GM21717 (cell line): ENCODE measurements around the gene PDE11A.
A peak's percentile ranks its signal among the peaks of the same experiment; 100 is the strongest.

Experiments
- ATAC-seq: cut with Tn5 transposase; IDR thresholded peaks from one replicate; pipeline ENCODE4 v1.9.1; 2021; ENCODE audit warnings: mild to moderate bottlenecking, moderate library complexity; ENCODE audit not compliant: unreplicated experiment

The PDE11A gene

GRCh38 chr2:177772529-177772928 lies 300.0 kb downstream of the PDE11A start:
- ATAC-seq, result no peak

- no peak for ATAC-seq
Measured at GRCh38 chr2:177771191-177771590, 301.4 kb downstream of the PDE11A start.

- ATAC-seq, result no peak
Measured at GRCh38 chr2:177767768-177768167, 304.8 kb downstream of the PDE11A start.

DNA sequence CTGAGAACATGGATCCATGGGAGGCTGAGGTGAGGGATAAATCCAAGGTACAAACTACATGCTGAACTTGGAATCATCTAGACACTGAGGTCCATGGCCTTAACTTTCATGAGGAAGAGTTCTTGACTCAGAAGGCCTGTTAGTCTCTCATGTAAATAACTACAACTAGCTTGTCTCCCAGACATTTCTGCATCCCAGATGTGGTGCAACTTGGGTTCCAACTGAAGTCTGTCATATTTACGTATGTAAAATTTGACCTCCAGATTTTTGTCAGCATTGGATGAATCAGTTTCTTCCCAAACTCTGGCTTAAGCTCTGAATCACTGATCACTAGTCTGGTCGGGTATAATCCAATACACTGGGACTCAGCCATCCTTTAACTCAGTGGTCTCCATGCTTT lies 306.9 kb downstream of the PDE11A start:
- ATAC-seq, result no peak

- ATAC-seq, result peak; percentile 98
Measured at GRCh38 chr2:177763531-177764265, 308.9 kb downstream of the PDE11A start.

DNA sequence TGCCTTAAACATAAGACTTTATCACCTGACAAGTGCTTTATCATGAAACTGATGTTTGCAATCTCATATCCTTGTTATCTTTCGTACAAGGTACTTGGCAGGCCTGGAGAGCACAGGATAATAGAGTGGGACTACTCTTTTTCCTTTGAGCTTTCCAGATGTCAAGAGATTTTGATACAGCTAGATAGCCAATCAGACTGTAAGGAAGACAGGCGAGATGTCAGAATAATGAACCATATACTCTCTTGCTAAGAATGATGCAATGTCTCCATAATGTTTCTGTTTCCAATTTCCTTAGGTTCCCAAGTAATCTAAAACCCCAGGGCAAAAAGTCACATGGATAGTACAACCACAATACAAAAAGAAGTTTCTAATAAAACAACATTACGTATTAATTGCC lies 313.1 kb downstream of the PDE11A start:
- no peak for ATAC-seq

DNA sequence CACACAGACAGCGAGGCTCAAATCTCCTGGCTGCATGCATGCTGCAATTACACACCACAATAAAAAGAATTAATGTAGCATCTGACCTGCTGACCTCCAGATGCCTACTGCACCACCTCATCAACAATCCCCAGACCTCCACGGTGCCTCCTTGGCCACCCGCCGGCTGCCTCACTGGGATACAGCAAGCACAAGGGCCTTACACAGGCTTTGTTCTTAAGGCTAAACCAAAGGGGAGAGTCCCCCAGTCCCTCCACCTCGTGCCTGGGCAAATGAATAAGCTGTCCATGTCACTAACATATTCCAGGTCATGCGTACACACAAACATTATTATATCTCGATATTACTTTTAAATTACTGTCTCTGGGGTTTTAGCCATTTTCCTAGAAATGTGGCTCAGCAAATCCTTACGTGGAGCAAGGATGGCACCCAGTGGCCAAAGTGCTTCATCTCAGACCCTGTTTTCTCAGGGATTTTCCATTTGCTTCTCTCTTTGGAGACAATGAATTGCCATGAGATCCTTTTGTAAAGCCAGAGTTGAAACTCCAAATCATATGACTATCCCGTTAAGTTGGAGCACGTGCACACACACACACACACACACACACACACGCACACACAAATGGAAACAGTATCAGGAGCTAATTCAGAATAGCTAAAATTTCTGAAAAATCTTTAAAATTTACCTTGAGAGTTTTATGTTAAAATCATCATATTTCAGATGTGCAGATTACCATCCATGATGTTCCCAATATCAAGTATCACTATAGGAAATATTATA lies 313.8 kb downstream of the PDE11A start:
- ATAC-seq, result no peak

DNA sequence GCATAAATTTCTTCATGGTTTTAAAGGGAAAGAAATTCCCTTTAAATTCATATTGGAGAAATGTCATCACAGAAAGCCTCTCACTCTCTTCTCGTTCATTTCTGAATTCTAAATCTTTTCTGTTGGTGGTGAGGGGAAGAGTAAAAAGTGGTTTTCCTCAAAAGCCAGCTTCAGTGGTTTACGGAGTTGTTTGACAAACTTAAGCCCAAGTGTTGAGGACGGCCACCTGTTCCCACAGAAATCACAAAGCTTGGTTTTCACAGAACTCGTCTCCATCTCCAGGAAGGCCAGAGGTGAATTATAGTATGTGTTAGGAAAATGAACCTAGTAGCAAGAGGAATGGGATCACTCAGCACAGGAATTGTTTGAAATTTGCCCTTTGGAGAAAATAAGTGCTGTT lies 316.2 kb downstream of the PDE11A start:
- ATAC-seq, result no peak

GRCh38 chr2:177754492-177754873 lies 318.1 kb downstream of the PDE11A start:
- no peak for ATAC-seq

DNA sequence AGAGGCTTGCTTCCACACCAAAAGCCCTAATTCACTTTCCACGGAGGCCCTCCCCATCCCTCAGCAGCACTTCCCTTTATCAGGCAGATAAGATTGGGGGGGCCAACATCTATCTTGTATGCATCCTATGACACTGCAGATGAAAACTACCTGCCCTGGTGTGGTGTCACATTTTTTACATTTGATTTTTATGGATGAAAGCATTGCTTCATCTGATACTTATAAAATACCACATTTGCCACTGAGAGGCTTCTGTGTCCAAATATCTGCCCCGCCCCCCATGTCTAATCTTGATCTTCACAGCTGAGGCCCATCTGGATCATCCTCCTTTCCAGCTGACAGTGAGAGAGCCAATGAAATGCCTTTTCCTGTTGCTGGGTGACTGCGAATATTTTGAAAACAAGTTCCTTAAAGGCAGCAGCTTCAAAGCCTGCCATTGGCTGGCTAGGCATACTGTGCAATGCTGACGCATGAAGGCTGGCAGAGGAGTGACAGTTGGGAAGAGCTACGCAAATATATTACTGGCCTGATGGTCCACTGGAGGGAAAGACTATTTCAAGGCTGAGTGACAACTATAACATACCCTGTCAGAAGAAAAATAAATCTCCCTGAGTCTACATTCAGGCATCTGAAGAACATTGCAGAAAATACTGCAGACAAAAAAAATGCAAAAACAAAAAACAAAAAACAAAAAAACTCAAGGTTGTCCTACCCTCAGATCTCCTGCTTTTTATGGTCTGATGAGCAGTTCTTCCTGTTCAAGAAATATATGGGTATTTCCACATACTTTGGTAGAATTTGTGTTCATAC lies 318.7 kb downstream of the PDE11A start:
- no peak for ATAC-seq

- ATAC-seq, result no peak
Measured at GRCh38 chr2:177748360-177748759, 324.2 kb downstream of the PDE11A start.

DNA sequence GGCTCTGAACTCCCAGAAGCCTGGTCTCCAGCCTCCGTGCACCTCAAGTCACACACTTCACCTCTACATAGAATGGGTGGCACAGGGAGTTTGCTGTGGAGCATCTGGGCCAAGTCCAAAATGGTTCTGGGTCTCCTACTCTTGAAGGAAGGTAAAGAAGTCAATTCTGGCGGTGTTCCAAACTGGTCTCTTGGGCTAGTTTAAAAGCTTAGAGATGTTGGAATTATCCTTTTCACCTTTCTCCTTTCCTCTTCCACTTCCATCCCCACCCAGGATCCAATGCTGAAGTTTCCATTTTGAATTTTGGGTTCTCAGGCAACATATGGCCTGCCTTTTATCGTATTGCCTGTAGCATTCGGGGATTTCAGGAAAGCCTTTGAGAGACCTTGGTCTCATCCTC lies 325.2 kb downstream of the PDE11A start:
- ATAC-seq, result no peak

DNA sequence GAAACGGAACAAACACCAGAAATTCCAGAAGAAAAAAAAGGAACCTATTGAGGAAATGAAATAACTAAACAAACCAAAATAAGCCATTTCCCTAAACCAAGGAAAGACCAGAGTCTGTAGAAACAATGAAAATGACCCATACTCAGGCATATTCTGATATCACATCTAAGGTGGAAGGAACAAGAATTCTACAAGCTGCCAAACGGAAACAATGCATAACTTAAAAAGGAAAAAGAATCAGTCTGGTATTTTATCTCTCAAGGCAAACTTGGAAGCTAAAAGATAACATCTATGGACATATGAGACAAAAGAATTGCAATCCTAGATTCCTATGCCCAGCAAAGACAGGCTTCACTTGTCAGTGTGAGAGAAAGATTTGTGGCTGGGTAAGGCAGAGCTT lies 326.2 kb downstream of the PDE11A start:
- no peak for ATAC-seq

GRCh38 chr2:177745531-177745930 lies 327.0 kb downstream of the PDE11A start:
- no peak for ATAC-seq

- ATAC-seq, result no peak
Measured at GRCh38 chr2:177742851-177743250, 329.7 kb downstream of the PDE11A start.

DNA sequence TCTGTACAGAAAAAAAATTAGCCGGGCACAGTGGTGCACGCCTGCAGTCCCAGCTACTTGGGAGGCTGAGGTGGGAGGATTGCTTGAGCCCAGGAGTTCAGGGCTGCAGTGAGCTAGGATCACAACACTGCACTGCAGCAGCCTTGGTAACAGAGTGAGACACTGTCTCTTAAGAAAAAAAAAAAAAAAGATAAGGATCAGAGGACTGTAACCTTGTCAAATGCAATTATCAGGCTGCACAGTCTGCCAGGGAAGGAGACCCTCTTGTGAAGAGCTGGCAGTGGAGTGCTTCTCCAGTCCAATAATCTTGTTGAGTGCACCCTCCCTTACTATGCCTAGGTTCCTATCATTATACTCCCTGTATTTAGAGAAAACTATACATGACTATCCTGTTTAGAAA lies 330.7 kb downstream of the PDE11A start:
- ATAC-seq, result no peak

DNA sequence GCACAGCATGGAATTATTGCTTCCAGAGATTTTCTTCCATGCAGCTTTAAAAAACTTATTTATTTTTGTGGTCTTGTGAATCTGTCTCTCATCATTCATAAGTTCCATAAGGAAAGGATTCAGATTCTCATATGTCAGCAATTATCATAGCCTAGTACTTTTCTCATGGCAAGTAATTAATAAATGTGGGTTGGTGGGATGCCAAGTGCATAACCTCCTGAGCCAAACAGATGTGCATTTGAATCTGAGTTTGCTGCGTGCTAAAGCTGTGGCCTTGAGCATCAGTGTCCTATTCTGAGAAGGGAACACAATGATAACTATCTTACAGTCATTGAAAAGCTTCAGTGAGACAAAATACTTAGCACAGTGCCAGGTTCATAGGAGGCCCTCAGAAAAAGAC lies 331.9 kb downstream of the PDE11A start:
- ATAC-seq, result no peak

GRCh38 chr2:177738461-177739235 lies 333.9 kb downstream of the PDE11A start:
- no peak for ATAC-seq

DNA sequence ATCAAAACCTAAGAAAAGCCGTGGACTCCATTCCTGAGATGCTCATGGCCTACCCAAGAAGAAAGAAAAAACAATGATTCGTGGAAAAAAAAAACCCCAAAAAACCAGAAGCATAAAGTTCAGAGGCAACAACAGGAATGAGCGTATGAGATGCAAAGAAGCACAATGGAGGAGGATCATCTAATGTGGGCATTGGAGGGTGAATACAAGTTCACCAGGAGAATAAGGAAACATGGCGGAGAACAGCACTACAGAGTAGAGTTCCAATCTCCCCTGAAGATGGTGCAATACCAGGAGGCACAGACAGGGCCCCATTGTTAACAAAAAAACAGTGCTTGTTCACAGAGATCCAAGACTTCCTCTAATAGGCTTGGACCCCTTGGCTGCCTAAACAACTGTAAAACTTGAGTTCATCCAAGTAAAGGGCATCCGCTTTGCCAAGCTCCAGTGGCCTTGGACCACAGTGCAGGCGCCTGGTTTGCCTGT lies 337.2 kb downstream of the PDE11A start:
- ATAC-seq, result no peak

DNA sequence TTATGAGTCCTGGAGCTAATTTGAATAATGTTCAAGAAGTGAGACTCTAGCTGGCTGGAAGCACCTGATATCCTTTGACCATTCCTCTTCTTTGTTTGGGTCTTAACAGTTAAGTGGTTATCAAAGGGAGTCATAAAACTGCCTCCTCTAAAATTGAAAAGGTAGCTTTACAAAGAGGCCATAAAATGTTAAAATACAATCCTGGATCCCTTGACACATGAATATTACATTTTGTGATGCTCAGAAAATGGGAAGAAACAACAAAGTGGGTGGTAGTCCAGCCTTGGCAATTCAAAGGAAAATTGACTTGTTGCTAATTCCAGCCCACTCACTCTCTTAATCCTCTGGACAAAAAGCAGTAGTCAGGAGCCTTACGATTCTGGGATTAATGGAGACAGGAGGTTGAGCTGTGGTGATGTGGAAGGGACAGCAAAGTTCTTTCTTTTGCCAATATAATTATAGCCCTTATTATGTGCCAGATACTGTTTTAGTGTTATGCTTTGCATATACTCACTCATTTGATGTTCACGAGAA lies 339.2 kb downstream of the PDE11A start:
- ATAC-seq, result no peak
